HFFc6 (cell line): Measurements from ENCODE around the gene MRAP. TPM values are rescaled to one million over a fixed set of nuclear protein-coding genes. Genes with fewer than 3 reads are reported as not detected.

Experiments used
- DNase-seq: peaks from one replicate; pipeline ENCODE4 v3.0.0-alpha.2; 2018
- H3K27ac Mint-ChIP-seq: 2 replicates; pipeline ENCODE4 v1.8.0; 2020; ENCODE audit warnings: mild to moderate bottlenecking, mixed read lengths
- H3K27me3 Mint-ChIP-seq: 2 replicates; pipeline ENCODE4 v1.8.0; 2021; ENCODE audit warnings: mild to moderate bottlenecking, moderate library complexity, mixed read lengths; ENCODE audit not compliant: insufficient read depth
- H3K36me3 Mint-ChIP-seq: 2 replicates; pipeline ENCODE4 v1.8.0; 2021; ENCODE audit warnings: low read depth, mixed read lengths
- H3K4me1 Mint-ChIP-seq: 2 replicates; pipeline ENCODE4 v1.8.0; 2020; ENCODE audit warnings: low read depth, mixed read lengths
- H3K4me3 Mint-ChIP-seq: 2 replicates; pipeline ENCODE4 v1.8.0; 2020; ENCODE audit warnings: mild to moderate bottlenecking, moderate library complexity, mixed read lengths
- H3K9me3 Mint-ChIP-seq: 2 replicates; pipeline ENCODE4 v1.8.0; 2020; ENCODE audit warnings: mild to moderate bottlenecking, mixed read lengths
- CTCF ChIP-seq: fragments of 200-600 bp; sonication (generic); IDR thresholded peaks from 2 replicates; pipeline ENCODE4 v1.5.0; 2021; ENCODE audit warnings: antibody characterized with exemption, mild to moderate bottlenecking
- total RNA-seq, 6 experiments: library from RNA; stranded (reverse); fragmentation: NEBNext Ultra II Directional; extraction: Animal tissue kit (Norgen Biotek cat#: 25700); gene quantifications; 2 replicates in 1 of 6; 3 replicates in 5 of 6; pipeline ENCODE4 v1.2.3, GENCODE V29; 2021

MRAP gene
- total RNA-seq, 6 experiments from 2014 or later, result not detected

DNA sequence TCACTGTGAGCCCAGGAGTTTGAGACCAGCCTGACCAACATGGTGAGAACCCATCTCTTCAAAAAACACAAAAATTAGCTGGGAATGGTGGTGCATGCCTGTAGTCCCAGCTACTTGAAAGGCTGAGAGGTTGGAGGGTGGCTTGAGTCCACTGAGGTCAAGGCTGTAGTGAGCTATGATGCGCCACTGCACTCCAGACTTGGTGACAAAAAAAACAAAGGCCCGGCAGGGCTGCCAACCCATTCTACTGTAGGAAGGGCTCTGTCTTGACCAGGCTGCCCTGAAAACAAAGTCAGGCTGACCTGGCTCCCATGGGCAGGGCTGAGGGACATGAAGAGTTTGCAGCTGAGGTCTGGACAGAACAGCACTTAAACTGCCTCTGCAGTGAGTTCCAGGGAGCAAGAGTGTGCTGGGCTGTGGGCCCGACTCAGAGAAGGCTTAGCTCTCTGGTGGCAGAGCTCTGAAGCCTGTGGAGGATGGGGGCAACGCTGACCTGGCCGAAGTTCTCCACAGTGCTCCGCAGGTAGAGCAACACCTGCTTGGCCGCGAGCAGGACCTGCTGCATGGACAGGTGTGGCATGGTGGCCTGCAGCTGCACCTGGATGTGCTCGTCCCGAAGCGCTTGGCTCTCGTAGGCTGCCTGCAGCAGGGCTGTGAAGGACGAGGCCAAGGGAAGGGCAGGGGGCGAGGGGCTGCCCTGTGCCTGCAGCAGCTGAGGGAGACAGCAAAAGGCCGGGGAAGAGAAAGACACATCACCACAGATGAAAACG, 51.7 kb downstream of the MRAP start:
- no peaks in the 10 kb centered on the region for H3K27me3 Mint-ChIP-seq
- TF ChIP-seq CTCF, result no peak
- H3K27ac Mint-ChIP-seq, result no peak overlapping the region
- no peaks in the 10 kb centered on the region for H3K4me1 Mint-ChIP-seq
- H3K36me3 Mint-ChIP-seq, result peaks cover 66% of the 10 kb centered on the region
- no peaks in the 10 kb centered on the region for H3K9me3 Mint-ChIP-seq
- no peak for DNase-seq
- no peak overlapping the region for H3K4me3 Mint-ChIP-seq

DNA sequence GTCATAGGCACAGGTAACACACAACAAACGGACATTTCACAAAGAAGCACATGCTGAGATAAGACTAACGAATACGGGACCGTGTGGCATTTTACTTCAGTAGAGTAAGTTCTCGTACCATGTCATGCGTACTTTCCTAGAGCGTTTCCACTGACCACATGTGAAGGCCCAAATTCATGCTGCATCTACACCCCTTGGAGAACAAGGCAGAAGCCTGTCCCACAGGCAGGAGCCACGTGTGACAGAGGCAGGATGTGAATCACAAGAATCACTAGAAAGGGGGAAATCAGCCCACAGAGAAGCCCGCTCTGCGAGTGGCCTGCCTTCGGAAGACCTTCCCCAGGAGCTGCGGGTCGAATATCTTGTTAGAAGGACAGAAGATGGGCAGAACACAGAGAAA, 52.3 kb downstream of the MRAP start:
- Mint-ChIP-seq H3K9me3 (no peaks in the 10 kb centered on the region), H3K4me3 (no peak overlapping the region), H3K36me3 (peaks cover 62% of the 10 kb centered on the region), H3K27ac (no peak overlapping the region), H3K27me3 (no peaks in the 10 kb centered on the region), H3K4me1 (no peaks in the 10 kb centered on the region)
- no peak for DNase-seq
- no peak for TF ChIP-seq CTCF

DNA sequence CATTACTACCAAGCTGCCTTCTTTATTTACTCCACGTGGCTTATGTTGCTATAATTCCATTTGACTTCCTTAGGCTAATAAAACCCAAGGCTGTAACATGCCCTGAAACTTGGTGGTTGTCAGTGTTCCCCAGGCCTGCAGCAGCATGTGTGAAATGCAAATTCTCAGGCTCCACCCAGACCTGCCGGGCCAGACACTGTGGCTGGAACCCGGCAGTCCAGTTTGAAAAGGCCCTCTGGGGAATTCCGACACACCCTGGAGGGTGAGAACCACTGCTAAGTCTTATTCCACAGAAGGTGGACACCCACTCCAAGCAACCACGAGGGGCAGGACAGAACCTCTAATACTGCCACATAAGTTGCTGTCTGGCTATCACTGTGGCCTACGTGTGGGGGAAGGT, 52.8 kb downstream of the MRAP start:
- no peak for TF ChIP-seq CTCF
- H3K4me1 Mint-ChIP-seq, result no peaks in the 10 kb centered on the region
- no peak overlapping the region for H3K4me3 Mint-ChIP-seq
- no peaks in the 10 kb centered on the region for H3K27me3 Mint-ChIP-seq
- H3K27ac Mint-ChIP-seq, result no peak overlapping the region
- no peak for DNase-seq
- H3K9me3 Mint-ChIP-seq, result no peaks in the 10 kb centered on the region
- H3K36me3 Mint-ChIP-seq, result peaks cover 62% of the 10 kb centered on the region

DNA sequence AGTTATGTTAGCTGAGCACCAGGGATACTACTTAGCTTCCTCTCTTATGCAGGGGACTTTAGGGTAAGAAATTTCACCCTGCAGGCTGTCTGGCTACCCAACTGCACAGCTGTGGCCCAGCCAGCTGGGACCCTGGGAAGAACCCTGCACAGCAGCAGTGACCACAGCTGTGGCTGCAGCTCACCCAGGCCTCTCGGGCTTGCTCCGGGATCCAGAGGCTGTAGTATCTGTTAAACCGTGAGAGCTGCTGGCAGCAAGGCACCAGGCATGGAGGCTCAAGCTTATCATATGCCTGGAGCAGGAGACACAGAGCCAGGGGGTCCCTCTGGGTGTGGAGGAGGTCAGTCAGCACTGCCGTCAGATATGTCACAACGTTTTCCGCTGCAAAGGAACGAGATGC, 53.9 kb downstream of the MRAP start:
- Mint-ChIP-seq H3K4me1 (no peaks in the 10 kb centered on the region), H3K27me3 (no peaks in the 10 kb centered on the region), H3K9me3 (no peaks in the 10 kb centered on the region), H3K27ac (no peak overlapping the region), H3K4me3 (no peak overlapping the region), H3K36me3 (peaks cover 63% of the 10 kb centered on the region)
- no peak for DNase-seq
- no peak for TF ChIP-seq CTCF

DNA sequence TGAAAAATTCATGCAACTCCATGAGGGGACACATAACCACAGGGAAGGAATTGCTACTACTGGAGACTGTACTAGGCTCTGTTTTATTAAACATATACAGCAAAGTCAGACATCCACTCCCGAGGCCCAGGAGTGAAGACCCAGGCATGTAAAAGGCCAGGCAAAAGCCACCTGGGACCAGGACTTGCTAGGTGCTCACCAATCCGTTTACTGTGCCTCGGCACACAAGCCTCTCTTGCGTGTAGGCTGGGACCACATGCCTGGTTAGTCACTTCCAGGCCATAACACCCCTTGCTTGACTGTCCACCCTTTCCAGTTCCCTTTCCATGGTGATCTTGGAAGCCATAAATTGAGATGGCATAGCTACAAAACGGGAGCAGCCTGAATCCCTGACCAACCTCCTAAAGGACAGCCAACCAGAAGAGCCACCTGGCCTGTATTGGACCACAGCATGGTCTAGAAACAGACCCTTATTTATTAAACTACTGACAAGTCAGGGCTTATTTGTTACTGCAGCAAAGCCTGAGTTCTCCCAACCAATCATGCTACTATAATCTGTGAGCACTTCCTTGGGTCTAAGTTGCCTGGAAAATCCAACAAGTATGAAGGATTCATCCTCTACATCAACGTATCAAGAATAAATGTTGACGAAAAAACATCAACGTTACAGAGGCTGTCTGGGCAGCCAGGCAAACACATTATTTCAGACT, 54.5 kb downstream of the MRAP start:
- no peaks in the 10 kb centered on the region for H3K4me1 Mint-ChIP-seq
- no peaks in the 10 kb centered on the region for H3K27me3 Mint-ChIP-seq
- no peak for DNase-seq
- no peak overlapping the region for H3K4me3 Mint-ChIP-seq
- no peaks in the 10 kb centered on the region for H3K9me3 Mint-ChIP-seq
- no peak for TF ChIP-seq CTCF
- H3K27ac Mint-ChIP-seq, result no peak overlapping the region
- H3K36me3 Mint-ChIP-seq, result peaks cover 57% of the 10 kb centered on the region
